Endodermal cell (in vitro differentiated cells): Measurements from ENCODE around the gene PRDM16. TPM values are rescaled to one million over a fixed set of nuclear protein-coding genes. Genes with fewer than 3 reads are reported as not detected.

Experiments used
- DNase-seq: peaks from one replicate; pipeline ENCODE4 v3.0.0-alpha.2; 2017
- H3K27ac ChIP-seq: 2 replicates; pipeline ENCODE4 v1.5.1; 2013; ENCODE audit warnings: mild to moderate bottlenecking, low read depth, low read length, moderate library complexity
- H3K27me3 ChIP-seq: 2 replicates; pipeline ENCODE4 v1.6.1; 2013; ENCODE audit warnings: mild to moderate bottlenecking, low read length, moderate library complexity; ENCODE audit not compliant: insufficient read depth, control insufficient read depth, poor library complexity, severe bottlenecking
- H3K36me3 ChIP-seq: 2 replicates; pipeline ENCODE4 v1.7.0; 2013; ENCODE audit warnings: mild to moderate bottlenecking, low read length, moderate library complexity; ENCODE audit not compliant: control insufficient read depth, insufficient read depth
- H3K4me1 ChIP-seq: one replicate; pipeline ENCODE4 v1.7.0; 2013; ENCODE audit warnings: low read length; ENCODE audit not compliant: control insufficient read depth, insufficient read depth
- H3K4me3 ChIP-seq: 2 replicates; pipeline ENCODE4 v1.5.1; 2013; ENCODE audit warnings: mild to moderate bottlenecking, low read length, moderate library complexity
- H3K9ac ChIP-seq: 2 replicates; pipeline ENCODE4 v1.6.1; 2013; ENCODE audit warnings: mild to moderate bottlenecking, low read length, moderate library complexity; ENCODE audit not compliant: poor library complexity, severe bottlenecking; ENCODE audit errors: extremely low read depth
- H3K9me3 ChIP-seq: 2 replicates; pipeline ENCODE4 v1.6.1; 2013; ENCODE audit warnings: mild to moderate bottlenecking, low read length, moderate library complexity; ENCODE audit not compliant: control insufficient read depth
- H3K27ac Mint-ChIP-seq: 2 replicates; pipeline ENCODE4 v1.8.0; 2020; ENCODE audit warnings: mixed read lengths
- H3K27me3 Mint-ChIP-seq: 2 replicates; pipeline ENCODE4 v1.8.0; 2021; ENCODE audit warnings: mild to moderate bottlenecking, mixed read lengths; ENCODE audit not compliant: insufficient read depth
- H3K36me3 Mint-ChIP-seq: 2 replicates; pipeline ENCODE4 v1.8.0; 2020; ENCODE audit warnings: low read depth, mixed read lengths
- H3K4me1 Mint-ChIP-seq: 2 replicates; pipeline ENCODE4 v1.8.0; 2020; ENCODE audit warnings: mixed read lengths
- H3K4me3 Mint-ChIP-seq: 2 replicates; pipeline ENCODE4 v1.8.0; 2020; ENCODE audit warnings: mild to moderate bottlenecking, moderate library complexity, mixed read lengths
- H3K9me3 Mint-ChIP-seq: 2 replicates; pipeline ENCODE4 v1.8.0; 2020; ENCODE audit warnings: mild to moderate bottlenecking, mixed read lengths
- WGBS, 2 experiments: methylation state at CpG; one replicate each; pipeline versions ENCODE4 v1.1.5 to v1.1.7; 2013; ENCODE audit warnings: missing lambda C conversion rate in 2 of 2, mixed read lengths in 1 of 2; ENCODE audit not compliant: insufficient coverage in 1 of 2, insufficient read length in 1 of 2; 5-methylcytosine and 5-hydroxymethylcytosine counted together
- total RNA-seq, 2 donors: library from RNA; stranded (reverse); fragmentation: NEBNext Ultra II Directional in 1 of 2; extraction: Animal tissue kit (Norgen Biotek cat#: 25700) in 1 of 2; gene quantifications; 2 replicates in 1 of 2; 3 replicates in 1 of 2; pipeline ENCODE4 v1.2.1, GENCODE V29; 2021
- TF ChIP-seq, protein P1 (sequence below): fragments of 200-600 bp; sonication (generic); conservative IDR thresholded peaks from 2 replicates; pipeline ENCODE4 v1.5.0; 2021; ENCODE audit warnings: antibody characterized with exemption, mild to moderate bottlenecking

The PRDM16 gene
- total RNA-seq, 2 donors from 2014 or later = 2.1 to 4.0 TPM

DNA sequence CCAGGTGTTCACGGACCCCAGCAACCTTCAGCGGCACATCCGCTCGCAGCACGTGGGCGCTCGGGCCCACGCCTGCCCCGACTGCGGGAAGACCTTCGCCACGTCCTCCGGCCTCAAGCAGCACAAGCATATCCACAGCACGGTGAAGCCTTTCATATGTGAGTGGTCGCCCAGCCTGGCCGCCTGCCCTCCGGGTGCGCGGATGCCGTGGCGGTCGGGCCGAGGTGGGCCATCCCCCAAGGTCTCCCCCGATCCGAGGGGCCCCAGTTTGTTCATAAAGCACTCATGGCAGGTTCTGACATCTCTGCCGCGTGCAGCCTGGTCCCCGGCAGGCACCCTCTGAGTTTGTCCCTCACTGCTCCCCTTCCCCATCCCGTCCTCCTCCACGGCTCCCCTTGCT lies 336.5 kb downstream of the PRDM16 start:
- Histone ChIP-seq H3K36me3 (no peaks in the 10 kb centered on the region), H3K27ac (no peak overlapping the region), H3K9ac (no peak overlapping the region), H3K4me1 (no peaks in the 10 kb centered on the region), H3K27me3 (no peaks in the 10 kb centered on the region), H3K4me3 (no peak overlapping the region), H3K9me3 (no peaks in the 10 kb centered on the region)
- Mint-ChIP-seq H3K36me3 (no peaks in the 10 kb centered on the region), H3K27ac (no peak overlapping the region), H3K4me3 (no peak overlapping the region), H3K27me3 (no peaks in the 10 kb centered on the region), H3K4me1 (peaks cover 3% of the 10 kb centered on the region), H3K9me3 (no peaks in the 10 kb centered on the region)
- TF ChIP-seq, protein P1, sequence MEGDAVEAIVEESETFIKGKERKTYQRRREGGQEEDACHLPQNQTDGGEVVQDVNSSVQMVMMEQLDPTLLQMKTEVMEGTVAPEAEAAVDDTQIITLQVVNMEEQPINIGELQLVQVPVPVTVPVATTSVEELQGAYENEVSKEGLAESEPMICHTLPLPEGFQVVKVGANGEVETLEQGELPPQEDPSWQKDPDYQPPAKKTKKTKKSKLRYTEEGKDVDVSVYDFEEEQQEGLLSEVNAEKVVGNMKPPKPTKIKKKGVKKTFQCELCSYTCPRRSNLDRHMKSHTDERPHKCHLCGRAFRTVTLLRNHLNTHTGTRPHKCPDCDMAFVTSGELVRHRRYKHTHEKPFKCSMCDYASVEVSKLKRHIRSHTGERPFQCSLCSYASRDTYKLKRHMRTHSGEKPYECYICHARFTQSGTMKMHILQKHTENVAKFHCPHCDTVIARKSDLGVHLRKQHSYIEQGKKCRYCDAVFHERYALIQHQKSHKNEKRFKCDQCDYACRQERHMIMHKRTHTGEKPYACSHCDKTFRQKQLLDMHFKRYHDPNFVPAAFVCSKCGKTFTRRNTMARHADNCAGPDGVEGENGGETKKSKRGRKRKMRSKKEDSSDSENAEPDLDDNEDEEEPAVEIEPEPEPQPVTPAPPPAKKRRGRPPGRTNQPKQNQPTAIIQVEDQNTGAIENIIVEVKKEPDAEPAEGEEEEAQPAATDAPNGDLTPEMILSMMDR = no peak
- WGBS, 2 experiments = 94 to 95% methylated on average over 25 to 29 of the region's 30 CpGs
- DNase-seq = no peak

DNA sequence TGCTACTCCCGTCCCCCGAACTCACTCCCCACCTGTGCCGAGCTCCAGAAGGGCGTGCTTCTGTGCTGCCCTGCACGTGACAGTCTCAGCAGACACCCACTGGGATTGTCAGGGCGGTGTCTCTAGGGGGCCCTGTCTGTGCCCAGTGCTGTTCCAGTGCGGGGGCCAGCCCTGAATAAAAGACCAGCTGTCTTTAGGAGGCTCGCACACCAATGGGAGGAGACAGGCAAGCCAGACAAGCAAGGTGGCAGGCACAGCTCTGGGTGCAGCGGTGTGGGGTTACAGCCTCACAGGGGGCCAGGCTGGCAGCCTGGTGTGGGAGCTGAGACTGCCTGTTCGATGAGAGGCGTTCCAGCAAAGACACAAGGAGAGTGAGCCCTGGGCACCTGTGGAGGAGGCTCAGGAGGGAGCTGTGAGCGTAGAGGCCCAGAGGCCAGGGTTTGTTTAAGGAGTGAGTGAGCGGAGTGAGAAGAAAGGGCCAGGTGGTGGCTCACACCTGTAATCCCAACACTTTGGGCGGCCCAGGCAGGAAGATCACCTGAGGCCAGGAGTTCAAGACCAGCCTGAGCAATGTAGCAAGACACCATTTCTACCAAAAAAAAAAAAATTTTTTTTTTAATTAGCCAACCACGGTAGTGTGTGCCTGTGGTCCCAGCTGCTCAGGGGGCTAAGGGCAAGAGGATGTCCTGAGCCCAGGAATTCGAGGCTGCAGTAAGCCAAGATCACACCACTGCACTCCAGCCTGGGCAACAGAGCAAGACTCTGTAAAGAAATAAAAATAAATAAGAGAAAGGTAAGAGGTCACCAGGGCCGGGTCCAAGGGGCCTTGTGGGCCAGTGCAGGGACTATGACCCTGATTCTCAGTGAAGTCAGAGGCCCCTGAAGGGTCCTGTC lies 337.2 kb downstream of the PRDM16 start:
- peak overlapping the region; percentile 69 for H3K27ac Mint-ChIP-seq
- Histone ChIP-seq H3K4me1 (no peaks in the 10 kb centered on the region), H3K9ac (no peak overlapping the region), H3K27ac (no peak overlapping the region), H3K4me3 (no peak overlapping the region), H3K36me3 (no peaks in the 10 kb centered on the region), H3K9me3 (no peaks in the 10 kb centered on the region), H3K27me3 (no peaks in the 10 kb centered on the region)
- no peaks in the 10 kb centered on the region for H3K27me3 Mint-ChIP-seq
- peaks cover 3% of the 10 kb centered on the region for H3K4me1 Mint-ChIP-seq
- TF ChIP-seq, protein P1 = no peak
- no peaks in the 10 kb centered on the region for H3K9me3 Mint-ChIP-seq
- no peak overlapping the region for H3K4me3 Mint-ChIP-seq
- no peaks in the 10 kb centered on the region for H3K36me3 Mint-ChIP-seq
- WGBS, 2 experiments = 91 to 95% methylated on average over 14 to 17 of the region's 17 CpGs
- no peak for DNase-seq

DNA sequence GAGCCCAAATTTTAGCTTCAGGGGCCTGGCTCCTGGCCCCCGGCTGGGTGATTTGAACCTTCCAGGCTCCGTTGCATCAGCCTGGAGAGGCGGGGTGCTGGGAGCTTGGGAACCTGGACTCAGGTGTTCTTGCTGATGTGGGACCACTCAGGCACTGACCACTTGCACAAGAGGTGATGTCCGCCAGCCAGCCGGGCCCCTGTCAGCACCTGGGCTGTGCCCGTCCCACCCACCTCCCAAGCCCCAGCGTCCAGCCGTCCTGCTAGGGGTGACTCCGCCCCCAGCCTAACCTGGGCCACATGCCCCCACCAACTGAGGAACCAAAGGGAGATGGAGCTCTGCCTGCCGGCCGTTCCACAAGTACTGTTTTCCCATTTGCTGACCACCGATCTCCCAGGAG lies 338.0 kb downstream of the PRDM16 start:
- peaks cover 3% of the 10 kb centered on the region for H3K4me1 Mint-ChIP-seq
- no peak overlapping the region for H3K4me3 Mint-ChIP-seq
- no peak overlapping the region for H3K9ac ChIP-seq
- WGBS, 2 experiments = 91 to 94% methylated on average over 9 to 12 of the region's 12 CpGs
- no peaks in the 10 kb centered on the region for H3K36me3 ChIP-seq
- no peak overlapping the region for H3K27ac ChIP-seq
- no peak overlapping the region for H3K27ac Mint-ChIP-seq
- no peak overlapping the region for H3K4me3 ChIP-seq
- no peaks in the 10 kb centered on the region for H3K9me3 ChIP-seq
- no peaks in the 10 kb centered on the region for H3K27me3 ChIP-seq
- H3K9me3 Mint-ChIP-seq = no peaks in the 10 kb centered on the region
- no peak for DNase-seq
- no peaks in the 10 kb centered on the region for H3K36me3 Mint-ChIP-seq
- H3K4me1 ChIP-seq = no peaks in the 10 kb centered on the region
- no peaks in the 10 kb centered on the region for H3K27me3 Mint-ChIP-seq
- TF ChIP-seq, protein P1 = no peak
